Measurements from ENCODE around the gene RAG2. TPM values are rescaled to one million over a fixed set of nuclear protein-coding genes. Genes with fewer than 3 reads are reported as not detected.
A peak's percentile ranks its signal among the peaks of the same experiment; 100 is the strongest.

RAG2 gene
- total and polyA plus RNA-seq, 2 experiments from 2014 or later: not detected

- no peaks in the 10 kb centered on the region for H3K36me3 Mint-ChIP-seq (ENCODE audit: low read depth)
- peak; percentile 46 to 47 for TF ChIP-seq CTCF (conservative IDR thresholded peaks at IDR 0.05; ENCODE audit: low read depth in 2 of 2)
- TF ChIP-seq ZNF462 (CRISPR knock-in tag; IDR thresholded peaks at IDR 0.05): no peak
- H3K27me3 ChIP-seq (ENCODE audit: insufficient read depth): no peaks in the 10 kb centered on the region
- no peaks in the 10 kb centered on the region for H3K9me3 Mint-ChIP-seq
- no peaks in the 10 kb centered on the region for H3K79me2 ChIP-seq (replicated peaks; ENCODE audit: insufficient read depth)
- no peaks in the 10 kb centered on the region for H3K9me2 ChIP-seq (ENCODE audit: insufficient read depth)
- H3F3A ChIP-seq (replicated peaks; ENCODE audit: low read depth): no peaks in the 10 kb centered on the region
- H3K4me3 Mint-ChIP-seq: no peak overlapping the region
- 0 out of 2 replicates have a peak, but pooled peaks cover 2% of the 10 kb centered on the region for H4K20me1 ChIP-seq (replicated peaks; ENCODE audit: insufficient read depth)
- no peak overlapping the region for H3K27ac ChIP-seq (ENCODE audit: low read depth)
- H2AFZ ChIP-seq: no peak overlapping the region
- ATAC-seq (0 out of 3 replicates have a peak, but pooled peaks have one; percentile 26), DNase-seq (ENCODE audit: low spot score) (peak; percentile 6)
- no peak overlapping the region for H3K27ac Mint-ChIP-seq
- H3K4me3 ChIP-seq: no peak overlapping the region
- no peaks in the 10 kb centered on the region for H3K4me1 Mint-ChIP-seq
- no peak overlapping the region for H3K4me2 ChIP-seq
- H3K4me1 ChIP-seq (ENCODE audit: insufficient read depth): no peaks in the 10 kb centered on the region
- H3K36me3 ChIP-seq (ENCODE audit: insufficient read depth): no peaks in the 10 kb centered on the region
- H3K27me3 Mint-ChIP-seq (ENCODE audit: insufficient read depth, low read depth, poor library complexity): no peaks in the 10 kb centered on the region
These were observed 24.5 kb upstream of the RAG2 start for GRCh38 chr11:36622431-36623136.

- H3K36me3 ChIP-seq (ENCODE audit: insufficient read depth): no peaks in the 10 kb centered on the region
- no peaks in the 10 kb centered on the region for H3K9me2 ChIP-seq (ENCODE audit: insufficient read depth)
- ATAC-seq (no peak), DNase-seq (ENCODE audit: low spot score) (no peak)
- H3K27me3 ChIP-seq (ENCODE audit: insufficient read depth): no peaks in the 10 kb centered on the region
- 0 out of 2 replicates have a peak, but pooled peaks cover 2% of the 10 kb centered on the region for H4K20me1 ChIP-seq (replicated peaks; ENCODE audit: insufficient read depth)
- no peak overlapping the region for H3K27ac Mint-ChIP-seq
- no peaks in the 10 kb centered on the region for H3K4me1 ChIP-seq (ENCODE audit: insufficient read depth)
- no peaks in the 10 kb centered on the region for H3K9me3 Mint-ChIP-seq
- H3K27ac ChIP-seq (ENCODE audit: low read depth): no peak overlapping the region
- H3K79me2 ChIP-seq (replicated peaks; ENCODE audit: insufficient read depth): no peaks in the 10 kb centered on the region
- H3K4me1 Mint-ChIP-seq: no peaks in the 10 kb centered on the region
- H3K27me3 Mint-ChIP-seq (ENCODE audit: insufficient read depth, low read depth, poor library complexity): no peaks in the 10 kb centered on the region
- H3K4me2 ChIP-seq: no peak overlapping the region
- no peaks in the 10 kb centered on the region for H3F3A ChIP-seq (replicated peaks; ENCODE audit: low read depth)
- no peak overlapping the region for H3K4me3 ChIP-seq
- H3K36me3 Mint-ChIP-seq (ENCODE audit: low read depth): no peaks in the 10 kb centered on the region
- H2AFZ ChIP-seq: no peak overlapping the region
- H3K4me3 Mint-ChIP-seq: no peak overlapping the region
- TF ChIP-seq JUNB (IDR thresholded peaks at IDR 0.05; ENCODE audit: unreplicated experiment) (no peak), POLR2AphosphoS5 (IDR thresholded peaks at IDR 0.05; ENCODE audit: low read depth) (no peak)
These were observed 22.2 kb upstream of the RAG2 start for GRCh38 chr11:36620246-36620645.
